GM18867 (cell line): Measurements from ENCODE around the gene CBX7.
A peak's percentile ranks its signal among the peaks of the same experiment; 100 is the strongest.

Experiments
- ATAC-seq: cut with Tn5 transposase; IDR thresholded peaks from one replicate; pipeline ENCODE4 v1.9.1; 2021; ENCODE audit warnings: mild to moderate bottlenecking, moderate library complexity; ENCODE audit not compliant: unreplicated experiment

The CBX7 gene

DNA sequence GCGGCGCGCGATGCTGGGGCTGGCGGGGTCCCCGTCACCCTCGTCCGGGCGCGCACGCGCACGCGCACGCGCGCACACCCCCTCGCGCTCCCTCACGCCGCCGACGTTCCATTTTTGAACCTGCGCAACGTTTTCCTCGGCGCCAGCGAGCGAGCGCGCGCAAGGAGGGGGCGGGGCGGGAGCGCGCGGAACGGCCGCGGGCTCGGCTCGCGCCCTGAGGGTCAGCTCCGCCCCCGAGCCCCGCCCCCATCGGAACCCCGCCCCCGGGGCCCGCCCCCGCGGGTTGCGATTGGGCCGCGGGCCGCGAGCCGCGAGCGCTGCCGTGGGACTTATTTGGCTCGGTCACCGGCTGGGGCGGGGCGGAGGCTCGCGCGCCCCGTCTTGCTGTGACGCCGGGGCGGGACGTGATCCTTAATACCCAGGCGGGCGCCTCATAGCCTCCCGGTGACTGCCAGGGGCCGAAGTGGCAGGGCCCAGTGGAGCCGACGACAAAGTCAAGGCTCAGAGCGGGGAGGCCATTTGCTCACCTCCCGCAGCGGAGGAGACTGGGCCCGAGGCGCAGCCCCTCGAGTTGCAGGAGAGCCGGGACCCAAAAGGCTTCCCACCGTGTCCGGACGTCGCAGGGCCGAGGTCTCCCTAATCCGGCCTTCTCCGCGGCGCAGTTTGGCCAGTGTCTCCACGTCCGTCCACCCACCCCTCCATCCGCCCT lies at the start of gene CBX7:
CBX7 (minus strand) TSS at position 170 of the 709 bp plus-strand sequence. CDS start 236 bp downstream, outside the sequence.
- peak; percentile 72 for ATAC-seq

DNA sequence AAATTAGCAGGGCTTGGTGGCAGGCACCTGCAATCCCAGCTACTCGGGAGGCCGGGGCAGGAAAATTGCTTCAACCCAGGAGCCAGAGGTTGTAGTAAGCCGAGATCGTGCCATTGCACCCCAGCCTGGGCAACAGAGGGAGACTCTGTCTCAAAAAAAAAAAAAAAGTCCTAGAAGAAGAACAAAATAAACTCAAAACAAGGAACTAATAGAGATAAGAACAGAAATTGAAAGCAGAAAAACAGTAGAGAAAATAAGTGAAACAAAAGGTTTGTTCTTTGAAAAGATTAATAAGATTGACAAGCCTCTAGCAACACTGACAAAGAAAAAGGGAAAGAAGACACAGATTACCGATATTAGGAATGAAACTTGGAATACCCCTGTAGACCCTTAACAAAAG lies 45.1 kb upstream of the CBX7 start:
- no peak for ATAC-seq

DNA sequence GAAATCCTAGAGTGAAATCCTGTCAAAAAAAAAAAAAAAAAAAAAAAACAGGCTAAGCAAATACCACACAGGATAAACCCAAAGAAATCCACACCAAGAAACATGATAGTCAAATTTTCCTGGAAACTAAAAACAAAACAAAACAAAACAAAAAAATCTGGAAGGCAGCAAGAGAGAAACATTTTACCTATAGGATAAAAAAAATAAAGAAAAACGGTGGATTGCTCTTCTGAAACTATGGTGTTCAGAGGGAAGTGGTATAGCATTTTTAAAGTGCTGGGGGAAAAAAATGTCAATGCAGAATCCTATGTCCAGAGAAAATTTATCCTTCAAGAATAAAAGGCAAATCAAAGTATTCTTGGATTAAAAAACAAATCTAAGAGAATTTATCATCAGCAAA lies 41.6 kb upstream of the CBX7 start:
- no peak for ATAC-seq

DNA sequence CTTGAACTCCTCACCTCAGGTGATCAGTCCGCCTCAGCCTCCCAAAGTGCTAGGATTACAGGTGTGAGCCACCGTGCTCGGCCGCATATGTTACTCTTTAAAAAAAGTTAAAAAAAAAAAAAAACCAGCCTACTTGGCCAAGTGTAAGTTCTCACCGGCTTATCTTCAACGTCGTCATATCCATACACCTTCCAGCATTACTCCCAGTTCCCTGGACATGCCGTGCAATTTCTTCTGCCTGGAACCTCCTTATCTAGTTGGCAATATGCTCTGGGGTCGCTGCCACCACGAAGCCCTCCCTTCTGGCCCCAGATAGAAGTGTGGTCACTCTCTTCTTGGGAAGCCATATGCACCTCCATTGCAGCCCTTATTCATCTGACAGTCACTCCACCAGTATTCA lies 36.3 kb upstream of the CBX7 start:
- no peak for ATAC-seq

DNA sequence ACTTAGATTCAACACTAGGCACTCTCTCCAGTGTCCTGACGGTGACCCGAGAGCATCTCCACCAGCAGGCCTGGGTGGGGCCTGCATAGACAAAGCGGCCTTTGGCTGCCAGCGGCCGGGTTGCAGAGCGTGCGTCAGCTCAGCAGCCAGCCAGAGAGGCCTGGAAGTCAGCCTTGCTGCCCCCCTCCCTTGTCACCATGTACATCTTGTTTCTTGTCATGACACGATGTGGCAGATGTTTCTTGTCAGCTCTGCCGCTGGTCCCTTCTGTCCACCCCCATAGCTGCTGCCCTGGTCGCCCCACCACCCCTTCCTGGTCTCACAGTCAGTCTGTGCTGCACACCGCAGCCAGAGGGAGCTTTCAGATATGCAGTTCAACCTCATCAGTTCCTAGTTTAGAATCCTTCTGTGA lies 33.1 kb upstream of the CBX7 start:
- no peak for ATAC-seq

DNA sequence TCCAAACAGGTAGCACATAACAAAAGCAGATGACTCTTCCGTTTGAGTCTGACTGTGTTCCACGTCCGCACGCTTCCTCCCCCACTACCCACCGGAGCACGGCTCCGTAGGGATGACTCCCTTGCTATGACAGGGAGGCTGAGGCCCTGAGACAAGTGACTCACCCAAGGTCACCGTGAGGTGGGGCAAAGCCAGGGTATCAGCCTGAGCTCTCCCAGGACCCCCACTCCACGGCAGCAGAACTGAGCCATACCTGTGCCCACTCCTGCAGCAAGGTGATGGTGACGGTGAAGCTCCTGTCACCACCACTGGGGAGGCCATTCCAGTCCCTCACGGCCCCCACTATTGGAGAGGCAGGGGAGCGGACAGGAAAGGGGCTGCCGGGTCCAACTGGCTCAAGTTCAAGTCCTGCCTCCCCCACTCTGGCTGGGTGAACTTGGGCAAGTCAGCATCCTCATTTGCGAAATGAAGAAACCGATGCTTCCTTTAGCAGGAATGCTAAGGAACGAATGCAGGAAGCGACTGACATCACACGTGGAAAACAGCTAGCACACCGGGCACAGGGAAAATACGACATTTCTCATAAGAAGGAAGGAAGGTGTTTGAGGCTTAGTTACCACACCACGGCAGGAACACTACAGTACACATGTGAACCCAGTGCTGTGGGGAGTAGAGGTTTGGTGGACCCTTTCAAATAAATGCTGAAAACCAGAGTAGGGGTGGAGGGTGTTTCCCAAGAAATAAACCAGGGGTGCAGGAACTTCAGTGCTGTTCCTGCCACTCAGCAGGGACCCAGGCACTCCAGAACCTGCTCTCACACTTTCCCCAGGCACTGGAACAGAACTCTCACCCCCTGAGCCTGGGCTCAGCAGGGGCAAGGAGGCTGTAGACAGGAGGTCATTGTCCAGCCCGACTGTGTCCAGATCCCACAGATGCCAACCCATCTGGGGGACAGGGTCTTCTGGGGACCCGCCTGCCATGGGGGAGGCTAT lies 32.4 kb upstream of the CBX7 start:
- no peak for ATAC-seq

DNA sequence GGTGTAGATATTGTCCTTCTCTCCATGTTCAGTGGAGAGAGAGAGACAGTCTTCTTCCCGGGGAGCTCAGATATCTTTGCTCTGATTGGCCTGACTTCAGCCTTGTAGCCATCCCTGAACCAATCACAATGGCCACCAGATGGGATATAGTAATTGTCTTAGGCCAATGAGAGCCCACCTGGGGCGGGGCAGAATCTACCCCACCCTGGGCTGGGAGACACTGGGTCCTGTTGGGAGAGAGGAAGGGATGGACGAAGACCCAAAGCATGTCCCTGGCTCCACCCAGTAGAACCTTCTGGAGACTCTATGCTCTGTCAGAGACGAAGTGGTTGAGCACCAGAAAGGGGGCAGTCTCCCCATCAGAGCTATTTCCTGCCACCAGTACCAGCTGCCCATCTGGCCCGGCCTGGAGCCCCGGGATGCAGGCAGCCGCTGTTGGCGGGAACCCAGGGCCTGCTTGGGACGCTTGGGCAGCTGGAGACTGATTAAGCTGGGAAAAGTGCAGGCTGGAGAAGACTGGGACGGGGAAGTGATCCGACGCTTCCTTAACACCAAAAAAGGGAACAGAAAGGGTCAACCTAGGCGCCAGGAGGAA lies 31.6 kb upstream of the CBX7 start:
- ATAC-seq = no peak

DNA sequence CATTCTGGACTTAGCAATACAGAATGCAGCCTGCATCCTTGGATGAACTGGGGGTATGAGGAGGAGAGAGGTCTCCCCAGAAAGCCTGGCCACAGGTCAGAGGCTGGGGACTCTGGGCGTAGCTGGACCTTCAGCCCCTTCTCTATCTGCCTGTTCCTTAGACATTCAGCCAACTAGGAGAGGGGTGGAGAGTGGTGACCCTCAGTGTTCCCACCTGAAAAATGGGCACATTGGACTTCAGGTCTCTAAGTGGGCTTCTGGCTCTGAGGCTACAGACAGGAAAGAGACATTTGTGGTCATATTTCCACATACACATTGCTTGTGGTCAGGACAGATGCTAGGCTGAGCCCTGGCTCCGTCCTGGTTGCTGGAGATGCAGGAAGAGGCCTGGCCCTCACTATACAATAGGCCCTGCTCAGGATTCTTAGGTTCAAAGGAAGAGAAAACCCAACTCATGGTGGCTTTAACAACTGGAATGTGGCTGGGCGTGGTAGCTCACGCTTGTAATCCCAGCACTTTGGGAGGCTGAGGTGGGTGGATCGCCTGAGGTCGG lies 30.1 kb upstream of the CBX7 start:
- ATAC-seq = no peak

DNA sequence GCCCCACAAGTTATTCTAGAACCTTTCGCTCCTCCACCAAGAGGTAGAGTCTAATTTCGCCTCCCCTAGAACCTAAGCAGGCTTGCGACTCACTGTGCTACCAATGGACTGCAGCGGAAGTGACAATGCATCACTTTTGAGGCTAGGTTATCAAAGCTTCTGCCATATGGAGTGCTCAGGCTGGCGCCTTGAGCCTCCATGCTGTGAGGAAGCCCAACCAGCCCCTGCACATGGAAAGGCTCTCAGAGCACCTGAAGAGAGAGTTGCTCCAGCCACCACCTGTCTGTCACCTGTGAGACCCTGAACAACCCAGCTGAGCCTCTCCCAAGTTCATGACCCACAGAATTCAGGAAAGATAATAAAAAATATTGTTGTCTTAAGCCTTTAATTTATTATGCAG lies 29.3 kb upstream of the CBX7 start:
- no peak for ATAC-seq

DNA sequence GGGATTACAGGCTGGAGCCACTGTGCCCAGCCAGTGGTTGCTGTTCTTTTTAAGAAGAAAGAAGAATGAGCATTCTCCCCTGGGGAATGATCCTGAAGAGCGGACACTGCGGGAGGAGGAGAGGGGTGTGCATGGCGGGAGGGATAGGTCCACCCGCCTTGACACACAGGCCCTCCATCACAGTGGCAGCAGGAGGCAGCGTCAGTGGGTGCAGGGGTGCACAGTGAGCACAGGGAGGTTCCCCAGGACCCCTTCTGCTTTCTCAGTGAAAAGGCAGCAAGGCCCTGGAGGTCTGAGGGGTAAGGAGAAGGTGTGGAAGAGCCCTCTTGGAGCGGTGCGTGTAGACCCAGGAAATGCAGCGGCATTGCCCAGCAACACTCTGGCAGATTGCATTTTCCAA lies 28.9 kb upstream of the CBX7 start:
- ATAC-seq = no peak

DNA sequence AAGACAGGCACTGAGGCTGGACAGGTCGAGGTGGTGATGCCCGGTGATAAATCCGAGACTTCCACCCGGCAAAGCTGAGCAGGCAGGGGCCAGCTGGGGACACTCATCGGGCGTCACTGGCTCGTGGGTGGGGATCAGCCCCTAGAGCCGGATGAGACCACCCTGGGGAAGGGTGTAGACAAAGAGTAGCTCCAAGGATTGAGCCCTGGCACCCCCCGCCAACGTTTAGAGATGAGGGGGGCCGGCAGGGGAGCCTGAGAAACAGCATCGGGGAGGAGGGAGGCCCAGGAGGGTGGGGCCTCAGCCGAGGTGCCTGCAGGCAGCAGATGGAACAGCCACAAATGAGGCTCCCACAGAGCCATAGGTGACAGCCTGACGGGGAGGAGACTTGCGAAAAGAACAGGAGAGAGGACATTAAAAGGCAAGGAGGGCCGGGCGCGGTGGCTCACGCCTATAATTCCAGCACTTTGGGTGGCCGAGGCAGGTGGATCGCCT lies 27.4 kb upstream of the CBX7 start:
- ATAC-seq = no peak

DNA sequence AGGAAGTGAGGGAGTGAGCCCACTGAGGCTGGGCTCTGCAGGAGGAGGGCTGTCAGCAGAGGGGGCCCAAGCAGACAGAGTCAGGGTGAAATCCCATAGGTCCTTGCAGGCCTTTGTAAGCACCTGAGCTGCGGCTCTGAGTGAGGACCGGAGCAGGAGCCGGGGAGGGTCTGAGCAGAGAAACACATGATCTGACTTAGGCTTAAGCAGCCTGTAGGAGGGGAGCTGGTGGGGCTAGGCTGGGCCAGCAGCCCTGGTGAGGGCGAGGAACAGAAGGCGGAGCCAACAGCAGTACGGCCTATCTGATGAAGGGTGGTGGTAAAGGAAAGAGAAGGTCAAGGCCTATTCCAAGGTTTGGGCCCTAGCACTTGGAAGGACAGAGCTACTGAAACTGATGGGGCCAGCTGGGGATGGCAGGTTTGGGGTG lies 26.9 kb upstream of the CBX7 start:
- ATAC-seq = no peak

DNA sequence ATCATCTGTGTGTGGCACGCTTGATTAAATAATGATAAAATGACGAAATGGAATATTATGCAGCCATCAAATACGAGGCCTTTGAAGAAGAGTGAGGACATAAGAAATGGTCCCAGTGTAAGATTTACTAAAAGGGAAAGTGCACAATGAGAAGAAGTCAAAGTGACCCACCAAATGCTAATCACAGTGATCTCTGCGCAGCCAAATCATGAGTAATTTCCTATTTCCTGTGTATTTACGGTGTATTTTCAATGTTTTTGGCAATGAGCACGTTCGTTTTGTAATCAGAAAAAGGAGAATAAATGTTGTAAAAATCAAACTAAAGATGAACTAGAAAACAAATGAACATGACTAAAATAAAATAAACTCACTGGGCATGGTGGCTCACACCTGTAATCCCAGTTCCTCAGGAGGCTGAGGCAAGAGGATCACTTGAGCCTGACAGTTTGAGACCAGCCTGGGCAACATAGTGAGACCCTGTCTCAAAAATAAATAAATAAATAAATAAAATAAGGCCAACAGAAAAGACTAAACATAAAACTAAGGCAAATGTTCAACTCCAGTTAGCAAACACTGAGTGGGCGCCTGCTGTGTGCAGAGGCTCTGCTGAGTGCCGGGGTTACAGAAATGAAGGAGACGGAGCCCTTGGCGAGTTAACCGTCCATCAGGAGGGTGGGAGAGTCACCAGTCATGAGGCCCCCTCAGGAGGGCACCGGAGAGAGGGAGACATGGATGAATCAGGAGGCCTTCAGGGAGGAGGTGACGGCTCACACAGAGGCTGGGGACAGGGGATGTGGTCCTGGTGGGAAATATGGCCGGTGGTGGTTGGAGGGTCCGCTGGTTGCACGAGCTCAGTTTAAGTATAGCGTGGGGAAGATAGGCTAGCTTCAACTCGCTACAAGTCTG lies 26.0 kb upstream of the CBX7 start:
- no peak for ATAC-seq

DNA sequence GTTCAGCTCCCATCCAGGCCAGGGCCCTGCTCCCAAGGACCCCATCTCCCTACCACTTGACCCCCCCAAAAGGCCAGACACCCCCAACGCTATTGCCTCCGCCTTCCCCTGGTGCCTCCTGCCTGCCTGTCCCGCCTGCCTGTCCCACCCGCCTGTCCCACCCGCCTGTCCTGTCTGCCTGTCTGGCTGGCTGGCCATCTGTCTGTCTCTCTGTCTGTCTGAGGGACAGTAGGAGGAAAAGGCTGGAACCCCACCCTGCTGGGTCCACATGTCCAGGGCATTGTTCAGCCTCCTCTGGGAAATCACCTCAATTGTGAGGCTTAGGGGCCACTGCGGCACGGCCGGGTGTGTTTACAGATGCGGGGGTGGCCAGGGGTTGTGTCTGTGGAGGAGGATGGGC lies 25.3 kb upstream of the CBX7 start:
- no peak for ATAC-seq

DNA sequence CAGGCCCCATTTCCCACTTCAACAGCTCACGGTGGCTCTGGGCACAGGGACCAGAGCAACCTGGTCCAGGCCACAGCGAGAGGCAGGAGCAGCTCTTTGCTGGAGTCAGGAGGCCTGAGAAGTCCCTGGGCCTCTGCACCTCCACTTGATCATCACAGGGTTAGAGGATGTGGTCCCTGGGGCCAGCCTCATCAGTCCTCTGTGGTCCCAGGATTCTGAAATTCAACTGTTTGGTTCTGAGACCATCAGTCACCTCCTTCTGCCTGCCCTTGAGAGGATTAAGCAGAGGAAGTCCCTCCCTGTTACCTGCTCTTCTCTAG lies 24.9 kb upstream of the CBX7 start:
- no peak for ATAC-seq

DNA sequence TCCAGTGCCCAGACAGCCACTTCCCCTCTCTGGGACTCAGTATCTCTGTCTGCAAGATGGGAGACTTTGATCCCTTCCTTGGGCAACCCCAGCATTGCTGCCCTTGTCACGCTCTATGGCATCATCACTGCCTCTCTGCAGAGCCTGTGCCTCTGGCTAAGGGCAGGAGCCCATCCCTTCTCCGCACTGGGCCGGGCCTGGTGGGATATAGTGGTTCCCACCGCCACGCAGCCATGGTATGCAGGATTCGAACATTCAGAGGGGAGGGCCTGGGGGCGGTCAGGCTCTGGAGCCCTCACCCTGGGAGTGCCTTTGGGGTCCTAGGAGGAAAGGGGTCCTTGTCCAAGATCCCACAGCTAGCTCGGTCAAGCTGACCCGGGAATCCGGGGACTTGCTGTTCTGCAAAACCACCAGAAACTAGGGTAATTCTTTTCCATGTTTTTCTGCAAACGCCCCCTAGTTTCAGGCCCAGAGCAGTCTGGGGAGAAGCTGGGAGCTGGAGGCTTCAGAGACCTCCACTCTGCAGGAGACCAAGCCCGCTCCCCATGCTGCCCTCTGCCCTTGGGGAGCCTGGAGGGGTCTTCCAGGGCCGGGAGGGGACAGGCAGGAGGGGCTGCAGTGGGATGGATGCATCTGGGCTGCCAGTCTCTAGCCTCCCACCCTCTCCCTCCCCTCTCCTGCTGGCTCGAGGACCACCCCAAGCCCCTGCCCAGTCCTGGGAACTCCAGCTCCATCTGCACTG lies 24.4 kb upstream of the CBX7 start:
- no peak for ATAC-seq

DNA sequence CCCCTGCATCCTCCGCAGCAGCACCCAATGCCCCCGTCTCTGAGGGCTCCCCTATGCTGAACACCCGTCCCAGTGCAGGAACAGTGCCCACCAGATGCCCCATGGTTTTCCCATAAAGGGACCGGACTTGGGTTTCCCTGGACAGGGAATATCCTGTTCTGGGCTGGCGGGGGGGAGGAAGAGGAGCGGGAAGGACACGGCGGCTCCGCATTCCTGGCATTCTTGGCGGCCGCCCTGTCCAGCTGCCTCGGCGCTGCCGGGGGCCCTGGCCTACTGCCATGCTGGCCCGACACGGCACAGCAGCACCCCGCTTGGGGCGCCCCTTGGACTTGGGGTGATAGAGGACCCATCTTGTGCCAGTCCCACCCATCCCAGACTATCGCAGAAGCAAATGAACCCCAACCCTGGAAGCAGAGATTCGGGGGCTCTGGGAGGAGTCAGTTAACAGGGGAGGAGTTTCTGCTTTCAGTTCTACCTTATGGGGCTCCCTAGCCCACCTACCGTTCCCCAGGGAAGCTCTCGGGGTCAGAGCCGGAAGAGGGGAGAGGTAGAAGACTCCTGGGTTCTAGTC lies 23.7 kb upstream of the CBX7 start:
- no peak for ATAC-seq

DNA sequence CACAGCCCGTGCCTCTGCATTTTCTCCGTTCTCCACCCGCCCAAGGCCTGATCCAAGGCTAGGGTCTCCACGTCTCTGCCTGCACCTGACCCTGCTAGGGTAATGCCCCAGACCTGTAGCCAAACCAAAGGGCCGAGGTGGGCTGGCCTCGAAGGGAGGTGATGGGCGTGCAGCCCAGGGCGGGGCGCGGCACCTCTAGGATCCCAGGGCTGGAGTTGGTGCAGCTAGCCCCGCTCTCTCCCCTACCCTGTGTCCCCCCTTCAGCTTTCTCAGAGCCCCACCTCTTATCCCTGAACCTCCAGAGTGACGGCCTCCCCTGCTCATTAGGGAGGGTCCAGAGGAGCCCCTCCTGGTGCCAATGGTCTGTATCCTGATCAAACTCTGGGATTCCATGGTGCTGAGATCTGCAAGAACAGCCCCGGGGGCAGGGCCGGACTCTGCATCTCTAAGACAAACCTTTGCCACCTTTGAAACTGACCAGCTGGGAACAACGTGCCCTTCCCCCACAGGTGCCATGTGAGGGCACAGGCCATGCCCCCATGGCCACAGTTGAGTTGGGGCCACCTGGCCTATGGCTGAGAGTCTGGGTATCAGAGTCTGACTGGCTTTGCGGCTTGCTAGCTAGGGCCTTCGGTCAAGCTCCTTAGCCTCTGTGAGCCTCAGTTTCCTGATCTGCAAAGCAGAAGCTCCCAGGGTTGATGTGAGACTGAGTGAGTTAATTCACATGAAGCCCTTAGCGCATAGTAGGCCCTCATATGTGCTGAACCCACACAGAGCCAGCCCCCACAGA lies 23.1 kb upstream of the CBX7 start:
- no peak for ATAC-seq
